Glutamatergic neuron (in vitro differentiated cells): ENCODE measurements around the gene OR2A2. TPM values are rescaled to one million over a fixed set of nuclear protein-coding genes. Genes with fewer than 3 reads are reported as not detected.
"Not testable (repeated sequence)": the region's sequence is repeated elsewhere in the genome, so short reads cannot be mapped to it uniquely, and the experiment has no call there.

Experiments used
- DNase-seq: peaks from one replicate; pipeline ENCODE4 v3.0.0; 2022
- H3K27ac Mint-ChIP-seq: one replicate; pipeline ENCODE4 v1.8.0; 2020; ENCODE audit warnings: mild to moderate bottlenecking, mixed read lengths, inconsistent platforms; ENCODE audit not compliant: unreplicated experiment
- H3K27me3 Mint-ChIP-seq: one replicate; pipeline ENCODE4 v1.8.0; 2020; ENCODE audit warnings: mild to moderate bottlenecking, moderate library complexity, mixed read lengths, inconsistent platforms; ENCODE audit not compliant: unreplicated experiment
- H3K36me3 Mint-ChIP-seq: one replicate; pipeline ENCODE4 v1.8.0; 2020; ENCODE audit warnings: mild to moderate bottlenecking, mixed read lengths, inconsistent platforms; ENCODE audit not compliant: unreplicated experiment
- H3K4me1 Mint-ChIP-seq: one replicate; pipeline ENCODE4 v1.8.0; 2020; ENCODE audit warnings: mild to moderate bottlenecking, low read depth, mixed read lengths, inconsistent platforms; ENCODE audit not compliant: unreplicated experiment
- H3K4me3 Mint-ChIP-seq: one replicate; pipeline ENCODE4 v1.8.0; 2020; ENCODE audit warnings: mild to moderate bottlenecking, mixed read lengths, inconsistent platforms; ENCODE audit not compliant: unreplicated experiment
- H3K9me3 Mint-ChIP-seq: one replicate; pipeline ENCODE4 v1.8.0; 2020; ENCODE audit warnings: mild to moderate bottlenecking, moderate library complexity, mixed read lengths, inconsistent platforms; ENCODE audit not compliant: unreplicated experiment
- CTCF ChIP-seq: fragments of 200-600 bp; sonication (generic); IDR thresholded peaks from one replicate; pipeline ENCODE4 v1.5.0; 2021; ENCODE audit not compliant: partially characterized antibody, unreplicated experiment
- total RNA-seq: library from RNA; stranded (reverse); fragmentation: NEBNext Ultra II Directional; extraction: Animal tissue kit (Norgen Biotek cat#: 25700); gene quantifications from one replicate; pipeline ENCODE4 v1.2.1, GENCODE V29; 2021; ENCODE audit not compliant: unreplicated experiment

Gene OR2A2
- total RNA-seq, 1 donor from 2014 or later: not detected

- Mint-ChIP-seq H3K27me3 (no peaks in the 10 kb centered on the region), H3K9me3 (no peaks in the 10 kb centered on the region), H3K4me1 (peaks cover 6% of the 10 kb centered on the region), H3K36me3 (no peaks in the 10 kb centered on the region), H3K4me3 (no peak overlapping the region), H3K27ac (no peak overlapping the region)
- no peak for DNase-seq
- no peak for TF ChIP-seq CTCF
Observed at GRCh38 chr7:144118341-144118740, 9.0 kb downstream of the OR2A2 start.

- Mint-ChIP-seq H3K36me3 (no peaks in the 10 kb centered on the region), H3K9me3 (peaks cover 4% of the 10 kb centered on the region), H3K4me3 (no peak within 1 kb of the TSS), H3K27me3 (no peaks in the 10 kb centered on the region), H3K27ac (no peak within 1 kb of the TSS), H3K4me1 (peaks cover 24% of the 10 kb centered on the region)
- no peak for TF ChIP-seq CTCF
- no peak for DNase-seq
Observed at GRCh38 chr7:144122876-144123275, 13.5 kb downstream of the OR2A2 start, which contains the start of gene OR2A14. OR2A14 (plus strand) TSS chr7:144123176; CDS start chr7:144129113, 5,937 bp downstream.

GRCh38 chr7:144127714-144128334 lies 18.4 kb downstream of the OR2A2 start:
- Mint-ChIP-seq H3K27ac (no peak overlapping the region), H3K9me3 (peaks cover 4% of the 10 kb centered on the region), H3K27me3 (no peaks in the 10 kb centered on the region), H3K36me3 (no peaks in the 10 kb centered on the region), H3K4me1 (peaks cover 23% of the 10 kb centered on the region), H3K4me3 (no peak overlapping the region)
- TF ChIP-seq CTCF: peak; percentile 95
- DNase-seq: peak; percentile 99

- peaks cover 22% of the 10 kb centered on the region for H3K4me1 Mint-ChIP-seq
- not testable (repeated sequence) for H3K9me3 Mint-ChIP-seq, DNase-seq, H3K27me3 Mint-ChIP-seq, H3K4me3 Mint-ChIP-seq, H3K36me3 Mint-ChIP-seq, H3K27ac Mint-ChIP-seq
Observed at GRCh38 chr7:144129601-144130000, 20.2 kb downstream of the OR2A2 start.

- Mint-ChIP-seq H3K4me1 (peaks cover 15% of the 10 kb centered on the region), H3K27me3 (no peaks in the 10 kb centered on the region), H3K4me3 (no peak overlapping the region), H3K36me3 (no peaks in the 10 kb centered on the region), H3K27ac (no peak overlapping the region), H3K9me3 (peaks cover 1% of the 10 kb centered on the region)
- no peak for TF ChIP-seq CTCF
- no peak for DNase-seq
Observed at GRCh38 chr7:144130730-144131129, 21.3 kb downstream of the OR2A2 start.
